Hepatocyte (in vitro differentiated cells): ENCODE data around the gene EEF1AKMT2.

ENCODE experiments used
- EZH2 ChIP-seq: fragments of 200-600 bp; sonication (generic); IDR thresholded peaks from 2 replicates; pipeline ENCODE4 v1.6.1; 2016; ENCODE audit warnings: antibody characterized with exemption, mild to moderate bottlenecking, borderline replicate concordance
- EZH2phosphoT487 ChIP-seq: fragments of 200-600 bp; sonication (generic); IDR thresholded peaks from one replicate; pipeline ENCODE4 v1.6.1; 2018; ENCODE audit warnings: antibody characterized with exemption, mild to moderate bottlenecking, low read depth, moderate library complexity; ENCODE audit not compliant: unreplicated experiment, severe bottlenecking
- TF ChIP-seq, protein P1 (sequence below): fragments of 200-600 bp; sonication (generic); IDR thresholded peaks from 2 replicates; pipeline ENCODE4 v1.5.1; 2016; ENCODE audit warnings: antibody characterized with exemption, mild to moderate bottlenecking; ENCODE audit not compliant: poor library complexity

- TF ChIP-seq, protein P1, sequence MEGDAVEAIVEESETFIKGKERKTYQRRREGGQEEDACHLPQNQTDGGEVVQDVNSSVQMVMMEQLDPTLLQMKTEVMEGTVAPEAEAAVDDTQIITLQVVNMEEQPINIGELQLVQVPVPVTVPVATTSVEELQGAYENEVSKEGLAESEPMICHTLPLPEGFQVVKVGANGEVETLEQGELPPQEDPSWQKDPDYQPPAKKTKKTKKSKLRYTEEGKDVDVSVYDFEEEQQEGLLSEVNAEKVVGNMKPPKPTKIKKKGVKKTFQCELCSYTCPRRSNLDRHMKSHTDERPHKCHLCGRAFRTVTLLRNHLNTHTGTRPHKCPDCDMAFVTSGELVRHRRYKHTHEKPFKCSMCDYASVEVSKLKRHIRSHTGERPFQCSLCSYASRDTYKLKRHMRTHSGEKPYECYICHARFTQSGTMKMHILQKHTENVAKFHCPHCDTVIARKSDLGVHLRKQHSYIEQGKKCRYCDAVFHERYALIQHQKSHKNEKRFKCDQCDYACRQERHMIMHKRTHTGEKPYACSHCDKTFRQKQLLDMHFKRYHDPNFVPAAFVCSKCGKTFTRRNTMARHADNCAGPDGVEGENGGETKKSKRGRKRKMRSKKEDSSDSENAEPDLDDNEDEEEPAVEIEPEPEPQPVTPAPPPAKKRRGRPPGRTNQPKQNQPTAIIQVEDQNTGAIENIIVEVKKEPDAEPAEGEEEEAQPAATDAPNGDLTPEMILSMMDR: no peak
- TF ChIP-seq EZH2phosphoT487: no peak
- TF ChIP-seq EZH2: no peak
These were observed 48.2 kb downstream of the EEF1AKMT2 start for GRCh38 chr10:124743191-124744101.
